Activated T-cell treated with anti-CD3 and anti-CD28 coated beads, Interleukin-2, amount 50 U/mL, for 24 hours (primary cell): ENCODE measurements around the gene TEAD1.
A peak's percentile ranks its signal among the peaks of the same experiment; 100 is the strongest.

Experiments used
- DNase-seq: peaks from one replicate; pipeline ENCODE4 v3.0.0-alpha.2; 2020
- H3K27ac Mint-ChIP-seq: 2 replicates; pipeline ENCODE4 v1.8.0; 2020; ENCODE audit warnings: mild to moderate bottlenecking, mixed read lengths
- H3K27me3 Mint-ChIP-seq: 2 replicates; pipeline ENCODE4 v1.8.0; 2020; ENCODE audit warnings: mixed read lengths
- H3K36me3 Mint-ChIP-seq: 2 replicates; pipeline ENCODE4 v1.8.0; 2020; ENCODE audit warnings: low read depth, mixed read lengths
- H3K4me1 Mint-ChIP-seq: 2 replicates; pipeline ENCODE4 v1.8.0; 2020; ENCODE audit warnings: low read depth, mixed read lengths
- H3K4me3 Mint-ChIP-seq: 2 replicates; pipeline ENCODE4 v1.8.0; 2020; ENCODE audit warnings: mild to moderate bottlenecking, moderate library complexity, mixed read lengths
- H3K9me3 Mint-ChIP-seq: 2 replicates; pipeline ENCODE4 v1.8.0; 2020; ENCODE audit warnings: mixed read lengths

TEAD1 gene

GRCh38 chr11:12675951-12676711, 1.9 kb downstream of the TEAD1 start:
- Mint-ChIP-seq H3K9me3 (no peaks in the 10 kb centered on the region), H3K27me3 (peaks cover 83% of the 10 kb centered on the region), H3K27ac (no peak overlapping the region), H3K36me3 (no peaks in the 10 kb centered on the region), H3K4me3 (peak overlapping the region; percentile 42), H3K4me1 (peaks cover 16% of the 10 kb centered on the region)
- DNase-seq: no peak

DNA sequence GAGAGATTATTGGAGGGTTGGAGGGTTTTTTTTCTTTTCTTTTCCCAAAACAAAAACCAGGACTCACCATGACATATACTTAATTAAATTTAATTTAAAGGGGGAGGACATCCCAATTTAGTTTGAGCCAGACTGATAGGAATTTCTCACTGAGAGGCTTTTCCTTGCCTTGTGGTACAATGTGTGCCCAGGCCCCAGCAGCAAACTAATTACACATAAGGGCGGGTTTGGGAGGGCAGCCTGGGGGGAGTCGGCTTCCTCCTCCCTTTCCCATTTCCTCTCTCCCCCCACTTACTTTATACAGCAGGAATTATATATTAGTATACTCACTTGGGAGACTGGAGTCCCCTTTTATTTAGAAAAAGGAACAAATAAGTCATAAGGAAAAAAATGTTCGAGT, 2.9 kb downstream of the TEAD1 start:
- Mint-ChIP-seq H3K36me3 (no peaks in the 10 kb centered on the region), H3K4me3 (no peak overlapping the region), H3K27ac (no peak overlapping the region), H3K27me3 (peaks cover 83% of the 10 kb centered on the region), H3K9me3 (no peaks in the 10 kb centered on the region), H3K4me1 (peaks cover 16% of the 10 kb centered on the region)
- no peak for DNase-seq

- H3K36me3 Mint-ChIP-seq: no peaks in the 10 kb centered on the region
Observed at GRCh38 chr11:12678092-12678491, 3.9 kb downstream of the TEAD1 start.

GRCh38 chr11:12678991-12679390, 4.8 kb downstream of the TEAD1 start:
- H3K27me3 Mint-ChIP-seq: peaks cover 86% of the 10 kb centered on the region
- no peaks in the 10 kb centered on the region for H3K9me3 Mint-ChIP-seq
- H3K36me3 Mint-ChIP-seq: no peaks in the 10 kb centered on the region
- H3K4me1 Mint-ChIP-seq: peaks cover 10% of the 10 kb centered on the region
- no peak overlapping the region for H3K4me3 Mint-ChIP-seq
- H3K27ac Mint-ChIP-seq: no peak overlapping the region
- no peak for DNase-seq

More at GRCh38 chr11:12678092-12678491, 3.9 kb downstream of the TEAD1 start:
- Mint-ChIP-seq H3K9me3 (no peaks in the 10 kb centered on the region), H3K4me3 (no peak overlapping the region), H3K4me1 (peaks cover 16% of the 10 kb centered on the region), H3K27ac (no peak overlapping the region), H3K27me3 (peaks cover 84% of the 10 kb centered on the region)
- no peak for DNase-seq

DNA sequence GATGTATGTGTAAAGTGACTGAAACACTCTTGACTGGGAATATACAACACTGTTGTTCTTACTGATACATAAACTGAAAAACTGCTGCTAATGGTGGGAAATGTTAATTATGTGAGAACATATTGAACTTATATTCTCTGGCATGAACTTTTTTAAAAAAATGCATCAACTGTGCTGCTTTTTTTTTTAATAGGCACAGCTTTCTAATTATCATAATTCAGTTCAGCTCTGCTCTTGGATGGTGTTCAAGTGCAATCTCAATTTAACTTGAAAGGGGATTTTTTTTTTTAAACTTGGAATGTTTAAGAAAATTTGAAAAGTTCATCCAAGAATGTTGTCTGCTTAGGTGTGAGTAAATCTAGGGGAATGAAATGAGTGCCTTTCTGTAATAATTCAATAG, 5.2 kb downstream of the TEAD1 start:
- H3K27ac Mint-ChIP-seq: no peak overlapping the region

GRCh38 chr11:12680246-12680939, 6.2 kb downstream of the TEAD1 start:
- Mint-ChIP-seq H3K4me3 (no peak overlapping the region), H3K4me1 (peaks cover 8% of the 10 kb centered on the region), H3K36me3 (no peaks in the 10 kb centered on the region), H3K27me3 (peaks cover 97% of the 10 kb centered on the region), H3K27ac (no peak overlapping the region), H3K9me3 (no peaks in the 10 kb centered on the region)
- no peak for DNase-seq

More for the DNA sequence above, 5.2 kb downstream of the TEAD1 start:
- H3K4me3 Mint-ChIP-seq: no peak overlapping the region
- peaks cover 10% of the 10 kb centered on the region for H3K4me1 Mint-ChIP-seq
- peaks cover 90% of the 10 kb centered on the region for H3K27me3 Mint-ChIP-seq
- no peaks in the 10 kb centered on the region for H3K9me3 Mint-ChIP-seq
- no peak for DNase-seq
- H3K36me3 Mint-ChIP-seq: no peaks in the 10 kb centered on the region

DNA sequence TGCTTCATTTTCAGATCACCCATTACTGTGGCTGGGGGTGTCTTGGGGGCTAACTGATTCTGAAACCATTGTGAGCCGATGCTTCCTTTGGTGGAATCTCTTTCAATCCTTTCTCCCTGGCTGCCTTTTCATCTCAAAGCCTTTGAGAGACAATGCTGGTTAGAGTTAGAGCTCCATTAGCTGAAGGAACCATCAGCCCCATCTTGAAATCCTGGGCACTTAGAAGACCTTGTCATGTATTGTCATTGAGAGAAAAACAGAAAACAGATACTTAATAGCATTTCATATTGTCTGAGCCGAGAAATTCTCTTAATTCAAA, 6.7 kb downstream of the TEAD1 start:
- Mint-ChIP-seq H3K9me3 (no peaks in the 10 kb centered on the region), H3K36me3 (no peaks in the 10 kb centered on the region), H3K27ac (no peak overlapping the region), H3K4me1 (peaks cover 8% of the 10 kb centered on the region), H3K4me3 (no peak overlapping the region), H3K27me3 (peaks cover 97% of the 10 kb centered on the region)
- DNase-seq: no peak

GRCh38 chr11:12681466-12681865, 7.2 kb downstream of the TEAD1 start:
- Mint-ChIP-seq H3K4me3 (no peak overlapping the region), H3K9me3 (no peaks in the 10 kb centered on the region)

GRCh38 chr11:12682288-12682687, 8.1 kb downstream of the TEAD1 start:
- Mint-ChIP-seq H3K4me3 (no peak overlapping the region), H3K36me3 (no peaks in the 10 kb centered on the region), H3K4me1 (peaks cover 19% of the 10 kb centered on the region)

More at GRCh38 chr11:12681466-12681865, 7.2 kb downstream of the TEAD1 start:
- no peak for DNase-seq
- Mint-ChIP-seq H3K4me1 (peaks cover 12% of the 10 kb centered on the region), H3K36me3 (no peaks in the 10 kb centered on the region), H3K27ac (no peak overlapping the region), H3K27me3 (peaks cover 95% of the 10 kb centered on the region)

DNA sequence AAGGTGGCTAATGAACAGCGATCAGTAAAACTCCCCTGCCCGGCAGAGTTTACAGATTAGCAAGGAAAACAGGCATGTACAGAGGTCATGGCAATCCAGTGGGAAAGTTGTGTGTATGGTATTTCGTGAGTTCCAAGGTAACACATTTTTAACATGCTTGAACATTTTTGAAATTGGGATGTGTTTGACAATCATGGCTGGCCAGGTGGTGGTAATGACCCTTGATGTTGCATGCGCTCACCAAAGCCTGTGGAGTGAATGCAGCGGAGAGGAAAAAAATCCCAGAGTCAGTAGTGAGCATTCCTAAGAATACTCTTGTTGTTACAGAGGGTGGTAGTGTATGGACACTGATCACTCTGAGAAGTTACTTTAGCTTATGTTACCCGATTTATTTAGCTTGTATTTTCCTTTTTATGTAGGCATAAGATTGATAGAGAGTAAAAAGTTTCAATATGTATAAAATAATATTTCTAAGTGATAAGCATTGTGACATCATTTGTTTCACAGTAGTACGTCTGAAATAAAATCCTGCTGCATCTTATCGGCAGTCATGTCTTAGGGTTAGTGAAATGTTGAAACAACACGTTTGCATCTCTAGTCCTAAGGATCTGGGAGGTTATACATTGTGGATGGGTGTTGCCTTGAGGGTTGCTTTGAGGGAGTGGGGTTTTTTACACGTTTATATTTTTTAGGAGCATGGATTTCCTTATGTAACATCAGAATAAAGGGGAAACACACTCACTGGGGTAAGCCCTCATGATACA, 8.7 kb downstream of the TEAD1 start:
- Mint-ChIP-seq H3K27me3 (peaks cover 96% of the 10 kb centered on the region), H3K36me3 (no peaks in the 10 kb centered on the region), H3K4me3 (no peak overlapping the region), H3K4me1 (peaks cover 19% of the 10 kb centered on the region), H3K9me3 (no peaks in the 10 kb centered on the region), H3K27ac (no peak overlapping the region)
- DNase-seq: no peak

More at GRCh38 chr11:12682288-12682687, 8.1 kb downstream of the TEAD1 start:
- Mint-ChIP-seq H3K27ac (no peak overlapping the region), H3K9me3 (no peaks in the 10 kb centered on the region), H3K27me3 (peaks cover 96% of the 10 kb centered on the region)
- no peak for DNase-seq

GRCh38 chr11:12683874-12684273, 9.7 kb downstream of the TEAD1 start:
- H3K9me3 Mint-ChIP-seq: no peaks in the 10 kb centered on the region
- H3K4me1 Mint-ChIP-seq: peaks cover 19% of the 10 kb centered on the region
- no peak overlapping the region for H3K27ac Mint-ChIP-seq
- no peak overlapping the region for H3K4me3 Mint-ChIP-seq
- no peak for DNase-seq
- peaks cover 96% of the 10 kb centered on the region for H3K27me3 Mint-ChIP-seq
- no peaks in the 10 kb centered on the region for H3K36me3 Mint-ChIP-seq

DNA sequence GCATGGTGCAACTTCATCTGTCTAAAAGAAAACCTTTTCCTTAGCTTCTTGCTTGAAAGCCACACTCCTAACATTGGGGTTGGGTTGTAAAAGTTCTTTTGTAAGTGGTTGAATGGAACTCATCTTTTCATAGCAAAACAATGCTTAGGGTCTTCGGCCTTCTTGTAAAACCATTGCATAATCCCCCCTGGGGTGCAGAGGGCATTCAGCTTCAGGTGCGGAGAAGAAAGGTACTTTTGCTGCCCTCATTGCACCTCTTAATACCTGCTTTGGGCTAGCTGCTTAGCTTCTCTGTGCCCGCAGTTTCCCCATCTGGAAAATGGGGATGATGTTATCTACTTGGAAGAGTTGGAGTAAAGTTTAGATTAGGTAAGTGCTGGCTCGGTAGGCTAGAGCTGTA, 10.1 kb downstream of the TEAD1 start:
- no peaks in the 10 kb centered on the region for H3K9me3 Mint-ChIP-seq
- no peak overlapping the region for H3K4me3 Mint-ChIP-seq
- no peak overlapping the region for H3K27ac Mint-ChIP-seq
- peaks cover 19% of the 10 kb centered on the region for H3K4me1 Mint-ChIP-seq
- peaks cover 96% of the 10 kb centered on the region for H3K27me3 Mint-ChIP-seq
- no peak for DNase-seq
- no peaks in the 10 kb centered on the region for H3K36me3 Mint-ChIP-seq

DNA sequence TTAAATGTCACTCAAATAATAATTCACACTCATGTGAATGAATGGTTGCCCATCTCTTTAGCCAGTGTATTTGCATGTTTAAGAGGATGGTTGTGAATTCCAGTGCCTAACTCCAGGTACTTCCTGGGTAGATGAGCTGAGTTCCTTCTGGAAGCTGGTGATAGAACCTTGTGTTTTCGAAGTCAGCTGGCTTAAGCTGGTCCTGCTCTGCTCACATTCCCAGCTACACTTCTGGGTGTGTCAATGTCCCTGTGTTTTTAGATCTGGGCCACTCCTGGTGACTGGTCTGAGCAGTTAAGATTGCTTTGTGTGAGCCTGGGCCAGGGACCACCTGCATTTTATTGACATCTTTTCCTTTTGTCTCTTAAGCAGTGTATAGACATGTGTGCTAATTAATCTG, 10.6 kb downstream of the TEAD1 start:
- Mint-ChIP-seq H3K27me3 (peaks cover 96% of the 10 kb centered on the region), H3K4me1 (peaks cover 19% of the 10 kb centered on the region), H3K9me3 (no peaks in the 10 kb centered on the region), H3K27ac (no peak overlapping the region), H3K36me3 (no peaks in the 10 kb centered on the region), H3K4me3 (no peak overlapping the region)
- no peak for DNase-seq

DNA sequence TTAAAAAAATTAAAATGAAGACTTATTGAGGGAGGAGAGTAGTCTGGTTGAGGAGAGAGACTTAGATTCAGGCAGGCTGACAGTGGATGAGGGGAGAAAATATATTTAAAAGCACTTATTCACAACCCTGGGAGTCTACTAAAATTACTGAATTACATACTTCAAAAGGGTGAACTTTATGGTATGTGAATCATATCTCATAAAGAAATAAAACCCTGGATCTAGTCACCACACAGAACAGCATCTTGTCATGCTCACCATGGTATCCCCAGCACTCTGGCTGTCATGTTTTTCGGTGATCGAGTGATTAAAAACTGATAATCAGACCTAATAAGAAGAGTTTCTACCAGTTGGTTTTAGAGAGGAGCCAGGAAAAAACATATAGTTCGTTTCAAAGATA, 11.0 kb downstream of the TEAD1 start:
- Mint-ChIP-seq H3K4me3 (no peak overlapping the region), H3K4me1 (peaks cover 17% of the 10 kb centered on the region), H3K27me3 (peaks cover 97% of the 10 kb centered on the region), H3K9me3 (no peaks in the 10 kb centered on the region), H3K27ac (no peak overlapping the region), H3K36me3 (no peaks in the 10 kb centered on the region)
- no peak for DNase-seq
